Lower leg skin (tissue), 4 donors: Measurements from ENCODE around the gene MRPL12. TPM values are rescaled to one million over a fixed set of nuclear protein-coding genes. Genes with fewer than 3 reads are reported as not detected.

Source experiments
- DNase-seq, 2 donors: peaks; one replicate each; pipeline ENCODE4 v3.0.0-alpha.2; 2019; ENCODE audit warnings: low spot score in 2 of 2
- H3K4me3 ChIP-seq: fragments of 200-600 bp; sonication (generic); 2 replicates; pipeline ENCODE4 v1.5.1; 2017; ENCODE audit warnings: mild to moderate bottlenecking, low read depth; ENCODE audit not compliant: poor library complexity, severe bottlenecking
- POLR2A ChIP-seq, 2 donors: fragments of 450-650 bp; IDR thresholded peaks; one replicate each; pipeline ENCODE4 v1.6.1; 2016 to 2017; ENCODE audit warnings: antibody characterized with exemption in 2 of 2, mild to moderate bottlenecking in 1 of 2, moderate library complexity in 1 of 2
- WGBS, 2 donors: methylation state at CpG; one replicate each; pipeline ENCODE4 v1.1.5; 2018; 5-methylcytosine and 5-hydroxymethylcytosine counted together
- intact Hi-C: fragments of 100-400 bp; cut with DNase I; formaldehyde crosslinking; loops from one replicate; pipeline ENCODE4 v1.15.0; 2023; ENCODE audit warnings: low total_unique reads
- total RNA-seq, 4 donors: library from RNA; depleted of rRNA; stranded (reverse); fragments of >200 nt; gene quantifications; one replicate each; pipeline ENCODE4 v1.1.0, GENCODE V29; 2016
- TF ChIP-seq, protein P1 (sequence below), 3 donors: fragments of 450-650 bp; IDR thresholded peaks; one replicate each; pipeline ENCODE4 v1.5.1; 2016; ENCODE audit warnings: antibody characterized with exemption in 3 of 3, mild to moderate bottlenecking in 3 of 3, moderate library complexity in 2 of 3

MRPL12 gene
- total RNA-seq, 4 donors from 2014 or later = 39.5 to 64.0 (median 43.1) TPM

- no peak overlapping the region for H3K4me3 ChIP-seq
- TF ChIP-seq POLR2A (IDR thresholded peaks at IDR 0.05) = no peak
- TF ChIP-seq, protein P1, sequence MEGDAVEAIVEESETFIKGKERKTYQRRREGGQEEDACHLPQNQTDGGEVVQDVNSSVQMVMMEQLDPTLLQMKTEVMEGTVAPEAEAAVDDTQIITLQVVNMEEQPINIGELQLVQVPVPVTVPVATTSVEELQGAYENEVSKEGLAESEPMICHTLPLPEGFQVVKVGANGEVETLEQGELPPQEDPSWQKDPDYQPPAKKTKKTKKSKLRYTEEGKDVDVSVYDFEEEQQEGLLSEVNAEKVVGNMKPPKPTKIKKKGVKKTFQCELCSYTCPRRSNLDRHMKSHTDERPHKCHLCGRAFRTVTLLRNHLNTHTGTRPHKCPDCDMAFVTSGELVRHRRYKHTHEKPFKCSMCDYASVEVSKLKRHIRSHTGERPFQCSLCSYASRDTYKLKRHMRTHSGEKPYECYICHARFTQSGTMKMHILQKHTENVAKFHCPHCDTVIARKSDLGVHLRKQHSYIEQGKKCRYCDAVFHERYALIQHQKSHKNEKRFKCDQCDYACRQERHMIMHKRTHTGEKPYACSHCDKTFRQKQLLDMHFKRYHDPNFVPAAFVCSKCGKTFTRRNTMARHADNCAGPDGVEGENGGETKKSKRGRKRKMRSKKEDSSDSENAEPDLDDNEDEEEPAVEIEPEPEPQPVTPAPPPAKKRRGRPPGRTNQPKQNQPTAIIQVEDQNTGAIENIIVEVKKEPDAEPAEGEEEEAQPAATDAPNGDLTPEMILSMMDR (IDR thresholded peaks at IDR 0.05) = no peak
- no peak for DNase-seq
- intact Hi-C loops = no loop called here
- 11 to 19% methylated on average over 23 to 29 of the region's 29 CpGs for WGBS, 2 donors
Observed at GRCh38 chr17:81710514-81711308, 7.5 kb downstream of the MRPL12 start.

- no peak for TF ChIP-seq POLR2A (IDR thresholded peaks at IDR 0.05)
- TF ChIP-seq, protein P1 (IDR thresholded peaks at IDR 0.05) = peak in 1 of 3 donors; percentile 28
- 0 to 2% methylated on average over 10 to 29 of the region's 89 CpGs for WGBS, 2 donors
- intact Hi-C loops = no loop called here
- DNase-seq = peak in 1 of 2 donors; percentile 91
- H3K4me3 ChIP-seq = peak within 1 kb of the TSS; percentile 43
Observed at GRCh38 chr17:81711814-81712467, 8.8 kb downstream of the MRPL12 start, which contains the start of gene SLC25A10. TSS of gene SLC25A10 (plus strand) at chr17:81712284. CDS start at chr17:81712427, 143 bp downstream.

GRCh38 chr17:81712468-81713003, 9.4 kb downstream of the MRPL12 start:
- TF ChIP-seq, protein P1 (IDR thresholded peaks at IDR 0.05) = no peak
- TF ChIP-seq POLR2A (IDR thresholded peaks at IDR 0.05) = no peak
- no peak for DNase-seq
- peak overlapping the region; percentile 43 for H3K4me3 ChIP-seq
- WGBS, 2 donors = 1 to 19% methylated on average over 7 to 30 of the region's 41 CpGs
- intact Hi-C loops = no loop called here

- 20 to 21% methylated on average over 17 to 18 of the region's 18 CpGs for WGBS, 2 donors
- intact Hi-C loops = no loop called here
- no peak for TF ChIP-seq POLR2A (IDR thresholded peaks at IDR 0.05)
- TF ChIP-seq, protein P1 (IDR thresholded peaks at IDR 0.05) = no peak
- DNase-seq = no peak
- peak overlapping the region; percentile 43 for H3K4me3 ChIP-seq
Observed at GRCh38 chr17:81713004-81713555, 9.9 kb downstream of the MRPL12 start.

DNA sequence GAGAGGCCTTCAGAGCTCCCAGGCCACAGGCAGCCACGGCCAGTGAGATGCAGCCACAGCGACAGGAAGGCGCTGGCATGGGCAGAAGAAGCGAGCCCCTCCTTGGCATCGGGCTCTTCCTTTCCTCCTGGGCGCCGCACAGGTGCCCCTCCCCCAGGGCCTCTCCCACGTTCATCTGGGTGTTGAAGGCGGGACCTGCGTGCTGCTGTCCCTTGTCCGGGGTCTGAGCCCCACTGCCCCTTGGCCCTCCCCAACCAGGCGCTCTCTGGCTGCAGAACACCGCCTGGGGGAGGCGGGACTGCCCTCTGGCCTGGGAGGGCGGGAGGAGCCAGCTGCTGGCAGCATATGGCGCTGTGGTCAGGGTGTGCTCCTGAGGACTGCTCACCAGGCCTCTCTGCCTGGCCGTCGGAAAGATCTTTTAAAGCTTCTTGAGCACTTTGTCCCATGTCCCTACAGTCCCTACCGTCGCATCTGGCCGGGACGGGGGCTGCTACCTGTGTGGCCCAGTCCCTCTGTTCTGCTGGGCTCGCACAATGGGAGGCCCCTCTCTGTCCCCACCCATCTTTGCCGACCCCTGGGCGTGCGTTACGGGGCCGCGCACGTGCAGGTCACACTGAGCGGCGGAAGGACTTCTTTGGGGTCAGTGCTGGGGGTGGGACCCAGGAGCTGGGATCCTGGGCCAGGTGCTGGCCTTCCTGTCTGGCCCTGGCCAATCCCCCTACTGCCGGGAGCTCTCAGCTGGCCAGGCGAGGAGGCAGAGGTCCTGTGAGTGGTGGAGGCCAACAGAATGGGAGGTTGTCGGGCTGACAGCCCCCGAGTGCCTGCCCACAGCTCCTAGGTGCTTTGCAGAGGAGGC, 10.6 kb downstream of the MRPL12 start:
- DNase-seq = no peak
- no peak overlapping the region for H3K4me3 ChIP-seq
- intact Hi-C loops = no loop called here
- 57 to 66% methylated on average over 35 to 36 of the region's 36 CpGs for WGBS, 2 donors
- TF ChIP-seq, protein P1 (IDR thresholded peaks at IDR 0.05) = no peak
- TF ChIP-seq POLR2A (IDR thresholded peaks at IDR 0.05) = no peak
